GM19452 (cell line): ENCODE results near the gene BTBD1.

Experiments used
- ATAC-seq: cut with Tn5 transposase; IDR thresholded peaks from one replicate; pipeline ENCODE4 v1.9.1; 2021; ENCODE audit not compliant: unreplicated experiment

The BTBD1 gene

DNA sequence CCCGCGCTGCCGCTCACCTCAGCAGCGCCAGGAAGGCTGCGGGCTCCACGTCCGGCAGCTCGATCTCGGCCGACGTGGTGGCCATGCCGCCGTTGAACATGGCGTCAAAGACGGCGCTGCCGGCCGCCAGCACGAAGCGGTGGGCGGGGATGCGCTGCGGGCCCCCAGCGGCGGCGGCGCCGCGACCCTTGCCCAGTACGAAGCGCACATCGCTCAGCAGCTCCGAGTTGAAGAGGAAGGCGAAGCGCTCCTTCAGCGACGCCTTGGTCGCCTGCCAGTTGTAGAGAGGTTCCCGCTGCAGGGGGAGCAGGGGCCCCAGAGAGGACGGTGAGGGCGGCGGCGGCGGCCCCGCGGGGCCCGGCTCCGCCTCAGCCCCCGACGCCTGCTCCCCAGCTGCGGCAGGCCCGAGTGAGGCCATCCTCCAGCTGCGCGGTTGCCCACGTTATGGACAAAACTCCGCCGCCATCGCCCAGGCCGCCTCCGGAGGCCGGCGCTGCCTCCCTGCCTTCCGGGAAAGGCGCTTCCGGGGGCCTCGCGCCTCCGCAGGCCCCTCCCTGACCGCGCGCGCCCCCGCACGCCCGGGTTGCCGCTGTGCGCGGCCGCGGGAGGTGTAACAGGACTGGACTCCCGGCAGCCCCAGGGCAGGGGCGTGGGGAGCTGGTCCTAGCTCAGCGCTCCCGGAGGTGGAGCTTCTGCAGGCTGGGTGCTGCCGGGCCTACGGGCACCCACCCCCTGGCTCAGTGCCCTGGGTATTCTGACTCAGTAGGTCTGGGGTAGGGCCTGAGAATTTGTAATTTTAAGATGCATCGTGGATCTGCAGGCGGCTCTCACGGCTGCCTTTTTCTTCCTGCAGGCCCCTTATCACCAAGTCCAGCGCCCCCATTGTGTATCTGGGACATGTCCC, at the start of gene BTBD1:
Gene BTBD1 (minus strand): TSS at position 519 of the 904 bp plus-strand sequence. CDS start 101 bp downstream, at position 418.
- peak; percentile 86 for ATAC-seq

DNA sequence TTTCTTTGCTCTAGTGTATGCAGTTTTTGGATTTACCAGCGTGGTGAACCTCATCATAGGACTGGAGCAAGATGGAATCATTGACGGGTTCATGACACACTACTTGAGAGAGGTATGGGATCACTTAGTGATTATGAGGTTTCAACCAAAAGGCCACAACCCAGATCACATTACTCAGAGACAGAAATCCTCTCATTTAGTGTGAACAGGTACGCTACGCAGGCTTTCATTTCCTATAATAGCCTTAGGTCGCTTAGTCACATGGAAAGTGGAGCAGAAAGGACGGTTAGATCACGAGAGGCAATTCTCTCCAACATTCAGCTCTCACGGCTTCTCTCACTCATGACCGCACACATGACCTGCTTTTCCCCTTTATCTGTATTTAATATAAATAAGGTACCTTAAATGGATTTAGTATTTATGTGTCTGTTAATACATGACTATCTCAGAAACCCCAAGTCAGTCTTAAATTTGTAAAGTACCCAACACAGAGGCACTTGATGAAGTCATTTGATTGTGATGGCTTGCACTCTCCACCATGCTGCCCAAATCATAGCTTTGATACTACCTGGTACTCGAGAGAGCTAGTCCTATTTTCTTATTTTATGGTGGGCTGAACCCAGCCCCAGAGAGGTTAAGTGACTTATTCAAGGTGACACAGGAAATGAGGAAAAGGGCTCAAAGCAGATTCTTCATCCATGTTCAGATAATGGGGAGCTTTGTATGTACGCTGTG, 48.9 kb upstream of the BTBD1 start:
- ATAC-seq = no peak

DNA sequence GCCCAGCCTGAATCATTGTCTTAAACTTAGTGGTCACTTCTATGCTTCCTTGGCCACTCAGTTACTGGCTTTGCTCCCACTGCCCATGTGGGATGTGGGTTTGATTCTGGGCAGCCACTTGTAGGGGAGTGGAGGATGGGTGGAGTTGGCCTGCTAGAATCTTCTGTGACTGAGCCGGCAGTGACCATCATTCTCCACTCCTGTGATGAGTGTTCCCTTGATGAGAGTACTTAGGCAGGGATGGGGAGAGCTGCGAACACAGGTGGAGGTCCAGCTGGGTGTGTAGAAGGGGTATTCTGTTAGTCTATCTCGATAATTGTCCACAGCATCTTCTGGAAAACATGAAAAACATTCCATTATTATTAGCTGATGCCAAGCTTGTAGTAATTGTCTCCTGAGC, 48.4 kb upstream of the BTBD1 start:
- no peak for ATAC-seq

DNA sequence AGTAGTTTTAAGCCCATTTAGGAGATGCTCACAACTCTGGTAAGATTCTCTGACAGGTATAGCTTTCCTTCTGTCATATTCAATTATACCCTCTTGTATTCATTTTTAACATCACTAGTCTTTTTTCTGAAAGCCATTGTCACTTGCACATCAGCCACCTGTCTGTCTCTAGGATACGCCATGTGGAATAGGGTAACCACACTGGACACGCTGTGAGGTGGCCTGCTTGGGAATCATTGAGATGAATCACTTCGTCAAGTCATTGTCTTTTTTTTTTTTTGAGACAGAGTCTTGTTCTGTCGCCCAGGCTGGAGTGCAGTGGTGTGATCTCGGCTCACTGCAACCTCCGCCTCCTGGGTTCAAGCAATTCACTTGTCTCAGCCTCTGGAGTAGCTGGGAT, 47.8 kb upstream of the BTBD1 start:
- ATAC-seq = no peak

DNA sequence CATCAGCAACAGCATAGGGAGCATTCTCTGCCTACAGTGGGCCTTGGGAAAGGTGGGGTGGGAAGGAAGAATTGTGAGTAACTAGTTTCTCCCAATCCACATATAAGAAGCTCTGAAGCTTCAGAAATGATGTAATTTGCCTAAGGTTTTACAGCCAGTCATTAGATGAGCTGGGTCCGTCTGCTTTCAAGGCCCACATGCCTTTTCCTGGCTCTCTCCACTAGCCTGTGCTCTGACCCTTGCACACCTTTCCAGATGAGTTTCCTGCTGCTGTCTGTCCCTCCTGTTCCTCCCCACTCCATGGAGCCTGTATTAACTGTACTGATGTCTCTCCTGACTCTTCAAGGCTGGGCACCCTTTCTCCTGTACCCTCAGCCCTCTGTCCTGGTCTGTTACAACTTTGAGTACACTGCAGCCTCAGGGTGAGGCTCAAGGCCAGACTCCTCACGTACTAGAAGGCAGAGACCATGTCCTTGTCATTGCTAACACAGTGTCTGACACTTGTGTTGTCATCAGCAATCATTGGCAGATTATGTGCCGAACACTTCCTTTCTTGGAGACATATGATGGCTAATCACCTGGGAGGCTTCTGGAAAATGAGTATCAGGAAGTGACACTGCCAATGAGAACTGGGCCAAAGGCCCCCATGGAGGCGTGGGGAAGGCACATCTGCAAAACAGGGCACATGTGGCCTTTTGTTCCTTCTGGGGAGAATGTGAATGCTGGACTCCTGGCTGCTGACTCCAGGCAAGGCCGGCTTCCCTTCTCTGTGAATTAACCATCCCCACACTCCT, 47.0 kb upstream of the BTBD1 start:
- ATAC-seq = no peak

DNA sequence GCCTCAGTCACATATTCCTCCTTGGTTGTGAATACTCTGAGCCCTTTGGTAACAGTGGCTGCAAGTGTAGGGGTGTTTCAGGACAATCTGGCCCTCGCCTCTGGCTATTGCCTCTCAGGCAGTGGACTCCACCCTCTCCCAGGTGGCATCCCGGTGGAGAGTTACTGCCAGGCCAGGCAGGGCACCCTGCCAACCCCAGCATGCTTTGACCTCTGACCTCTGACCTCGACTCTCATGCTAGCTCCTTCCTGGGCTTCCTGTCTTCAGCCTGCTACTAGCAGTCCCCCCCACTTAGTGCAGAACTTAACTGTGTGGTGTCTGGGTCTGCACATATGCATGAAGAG, 45.9 kb upstream of the BTBD1 start:
- no peak for ATAC-seq

DNA sequence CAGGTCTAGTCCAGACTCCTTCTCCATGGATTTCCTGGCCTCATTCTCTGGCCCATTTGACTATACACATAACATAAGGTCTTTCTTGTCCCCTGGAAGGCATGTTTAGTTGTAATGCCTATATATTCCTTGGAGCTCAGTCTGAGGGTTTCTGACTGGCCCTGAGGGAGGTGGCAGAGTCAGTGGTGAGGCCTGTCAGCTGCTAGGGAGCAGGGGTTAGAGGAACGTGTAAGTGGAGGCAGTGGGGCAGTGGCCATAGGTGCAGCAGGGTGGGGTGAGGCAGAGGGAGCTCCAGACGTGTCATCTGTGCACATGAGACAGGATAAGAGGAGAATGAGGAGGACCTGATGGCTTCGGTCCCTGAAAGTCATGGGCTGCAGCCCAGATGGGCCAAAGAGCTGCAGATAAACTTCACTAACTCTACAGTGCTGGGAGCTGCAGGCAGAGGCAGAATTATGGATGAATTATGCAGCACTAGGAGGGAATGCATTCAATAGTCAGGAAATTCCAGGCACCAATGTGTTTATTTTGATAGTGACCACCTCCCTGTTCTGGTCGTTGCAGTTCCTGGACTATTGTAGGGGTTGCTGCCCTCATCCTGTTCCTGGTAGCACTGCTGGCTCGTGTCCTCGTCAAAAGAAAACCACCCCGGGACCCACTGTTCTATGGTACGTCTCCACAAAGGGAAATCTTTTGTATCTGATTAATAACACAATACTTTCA, 45.3 kb upstream of the BTBD1 start:
- no peak for ATAC-seq

DNA sequence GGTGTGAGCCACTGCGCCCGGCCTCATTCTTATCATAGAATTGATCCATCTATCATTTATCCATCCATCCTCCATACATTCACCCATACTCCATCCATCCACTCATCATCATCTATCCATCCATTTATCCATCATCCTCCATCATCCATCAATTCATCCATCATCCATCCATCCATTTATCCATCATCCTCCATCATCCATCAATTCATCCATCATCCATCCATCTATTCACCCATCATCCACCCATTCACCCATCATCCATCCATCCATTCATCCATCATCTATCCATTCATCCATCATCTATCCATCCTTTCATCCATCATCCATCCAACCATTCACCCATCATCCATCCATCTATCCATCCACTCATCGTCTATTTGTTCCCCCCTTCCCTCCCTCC, 44.1 kb upstream of the BTBD1 start:
- ATAC-seq = no peak

DNA sequence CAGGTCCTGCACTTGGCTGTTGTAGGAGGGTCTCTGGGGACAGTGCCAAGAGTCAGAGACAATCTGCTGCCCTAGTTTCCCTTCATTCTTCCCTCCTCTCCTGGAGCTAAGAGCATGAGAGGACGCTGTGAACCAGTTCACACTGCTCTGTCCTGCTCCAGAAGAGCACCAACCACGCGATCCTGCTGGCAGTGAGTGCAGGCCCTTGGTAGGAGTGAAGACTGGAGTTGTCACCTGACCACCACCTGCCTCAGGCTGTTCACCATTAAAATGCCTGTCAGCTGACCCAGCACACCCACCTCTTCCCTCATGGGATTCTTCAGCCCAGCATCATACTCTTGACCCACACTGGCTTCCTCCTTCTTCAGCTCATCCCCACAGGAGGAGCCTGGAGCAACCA, 43.3 kb upstream of the BTBD1 start:
- no peak for ATAC-seq

DNA sequence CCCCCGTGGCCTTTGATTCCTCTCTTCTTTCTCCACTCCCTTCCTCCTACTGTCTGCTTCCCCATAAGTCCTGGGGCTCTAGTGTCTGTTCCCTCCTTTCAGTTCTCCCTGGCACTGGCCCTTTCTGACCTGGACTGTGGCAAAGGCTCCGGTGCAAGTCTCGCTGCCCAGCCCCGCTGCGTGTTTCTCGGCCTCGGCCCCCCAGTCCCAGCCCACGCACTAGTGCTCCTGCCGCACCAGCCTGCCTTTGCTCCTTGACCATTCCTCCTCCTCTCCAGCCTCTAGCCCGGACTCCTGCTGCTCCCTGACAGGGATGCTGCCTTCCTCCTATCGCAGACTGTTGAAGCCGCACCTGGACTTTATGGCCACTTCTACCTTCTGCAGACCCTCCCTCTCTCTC, 42.5 kb upstream of the BTBD1 start:
- ATAC-seq = no peak

DNA sequence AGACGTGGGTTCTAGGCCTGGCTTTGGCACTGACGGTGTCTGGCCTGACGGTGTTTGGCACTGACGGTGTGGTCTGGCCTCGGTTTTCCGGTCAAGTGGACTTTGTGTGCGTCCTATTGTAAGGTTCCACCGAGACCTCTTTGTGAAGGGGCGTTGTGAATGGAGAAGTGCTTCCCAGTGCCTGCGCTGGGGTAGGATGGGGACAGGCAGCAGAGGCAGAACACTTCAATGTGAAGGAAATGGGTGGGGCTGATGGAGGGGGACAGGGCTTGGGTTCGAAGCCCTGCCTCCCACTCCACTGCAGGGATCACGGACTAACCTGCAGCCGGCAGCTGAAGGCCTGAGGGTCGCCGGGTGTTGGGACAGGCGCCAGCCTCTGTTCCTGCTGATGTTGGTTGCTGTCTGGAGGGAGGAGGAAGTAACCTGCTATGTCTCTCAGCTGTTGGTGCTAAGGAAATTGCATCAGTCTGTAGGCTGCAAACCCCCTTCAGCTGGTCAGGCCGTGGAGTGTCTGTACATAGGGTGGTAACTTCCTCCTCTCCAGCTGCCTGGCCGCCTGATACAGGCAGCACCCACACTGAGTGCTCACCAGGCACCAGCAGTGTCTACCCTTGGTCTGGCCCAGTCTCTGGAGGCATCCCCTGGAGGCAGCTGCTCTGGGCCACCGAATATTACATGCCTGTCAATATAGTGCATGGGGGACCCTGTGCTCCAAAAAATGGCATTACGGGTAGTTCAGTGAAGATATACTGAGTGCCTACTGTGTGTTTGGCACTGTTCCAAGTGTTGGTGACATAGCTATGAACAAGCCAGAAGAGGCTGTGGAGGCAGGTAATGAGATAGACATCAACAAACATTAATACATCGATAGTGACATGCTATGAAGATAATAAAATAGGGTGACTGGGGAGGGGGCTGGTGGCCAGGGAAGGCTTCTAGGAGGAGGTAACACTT, 41.5 kb upstream of the BTBD1 start:
- ATAC-seq = peak; percentile 74

DNA sequence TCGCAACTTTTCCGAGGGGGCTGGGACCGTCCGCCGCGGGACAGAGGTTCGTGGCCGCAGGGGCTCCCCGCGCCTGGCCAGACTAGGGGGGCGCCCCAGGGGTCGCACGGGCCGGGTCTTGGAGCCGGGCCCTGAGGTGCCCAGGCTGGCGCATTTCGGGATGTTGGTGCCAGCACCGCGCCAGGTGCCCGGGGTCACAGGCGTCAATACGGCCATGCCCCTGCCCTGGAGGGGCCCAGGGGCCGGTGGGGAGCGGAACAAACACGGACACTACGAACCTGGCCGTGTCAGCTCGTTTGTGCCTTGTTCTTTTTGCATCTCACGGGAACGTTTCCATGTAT, 40.8 kb upstream of the BTBD1 start:
- ATAC-seq = no peak

DNA sequence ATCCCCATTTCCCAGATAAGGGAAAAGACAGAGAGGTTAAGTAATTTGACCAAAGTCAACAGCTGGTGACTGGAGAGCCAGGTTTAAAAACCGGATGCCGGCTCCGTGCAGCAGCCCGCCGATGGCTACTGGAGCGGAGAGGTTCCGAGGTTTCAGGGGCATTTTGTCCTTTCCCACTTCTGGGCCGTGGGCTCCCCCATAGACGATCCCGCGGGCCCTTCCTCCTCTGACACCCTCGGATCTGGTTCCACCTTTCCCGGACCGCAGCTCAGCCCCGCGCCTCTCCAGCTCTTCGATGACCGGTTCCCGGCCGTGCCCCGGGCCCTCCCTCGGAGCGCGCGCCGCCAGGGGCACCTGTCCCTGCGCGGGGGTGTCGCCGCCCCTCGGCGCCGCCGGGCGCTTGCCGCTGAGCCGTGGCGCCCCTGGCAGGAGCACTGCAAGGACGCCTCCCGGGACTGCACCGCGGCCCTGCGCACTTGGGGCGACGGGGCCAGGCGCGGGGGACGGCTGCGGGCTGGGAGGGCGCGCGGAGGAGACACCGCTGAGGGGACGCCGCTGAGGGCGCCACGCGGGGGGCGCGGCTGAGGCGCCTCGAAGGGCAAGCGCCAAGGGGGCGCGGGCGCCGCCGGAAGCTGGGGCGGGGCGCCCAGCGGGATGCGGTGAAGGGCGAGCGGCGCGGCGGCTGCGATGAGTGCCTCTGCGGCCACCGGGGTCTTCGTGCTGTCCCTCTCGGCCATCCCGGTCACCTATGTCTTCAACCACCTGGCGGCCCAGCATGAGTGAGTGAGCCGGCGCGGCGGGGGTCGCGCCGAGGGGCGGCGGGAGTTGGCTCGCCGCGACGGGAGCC, 40.2 kb upstream of the BTBD1 start, which contains the start of gene TM6SF1:
Gene TM6SF1 (plus strand): TSS at position 652 of the 847 bp plus-strand sequence. CDS start 36 bp downstream, at position 688.
- ATAC-seq = peak; percentile 36

DNA sequence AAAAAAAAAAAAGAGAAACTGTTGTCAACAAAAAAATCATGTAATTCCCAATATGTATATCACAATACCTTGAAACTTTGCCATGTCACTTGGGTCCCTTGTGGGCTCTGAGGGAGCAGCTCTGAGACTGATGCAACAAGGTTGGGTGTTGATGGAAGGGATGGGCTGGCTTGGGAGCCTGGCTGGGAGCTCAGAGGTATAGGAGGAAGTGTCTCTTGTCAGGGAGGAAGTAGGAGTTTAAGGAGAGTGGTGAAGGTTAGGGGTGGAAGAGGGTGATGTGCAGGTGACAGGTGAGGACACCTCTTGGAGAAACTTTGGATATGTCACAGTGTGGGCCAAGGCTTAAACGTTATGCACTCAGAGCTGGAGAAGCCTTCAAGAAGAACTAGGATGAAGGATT, 38.4 kb upstream of the BTBD1 start:
- ATAC-seq = no peak

DNA sequence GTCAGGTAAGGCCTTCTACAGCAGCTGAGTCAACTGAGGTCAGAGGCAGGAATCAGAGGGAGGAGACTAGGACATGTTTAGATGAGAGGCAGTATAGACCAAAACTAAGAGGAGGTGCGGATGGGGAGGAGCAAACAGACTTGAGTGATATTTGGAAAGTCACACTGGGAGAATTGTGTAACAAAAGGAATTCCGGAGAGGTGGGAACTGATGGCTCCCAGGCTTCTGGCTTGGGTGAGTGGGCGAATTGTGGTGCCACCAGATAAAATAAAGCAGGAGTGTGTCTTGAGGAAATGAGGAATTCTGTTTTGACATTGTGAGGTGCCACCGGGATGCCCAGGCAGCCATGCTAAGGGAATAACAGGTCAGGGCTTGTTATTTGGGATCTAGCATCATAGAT, 37.1 kb upstream of the BTBD1 start:
- no peak for ATAC-seq

DNA sequence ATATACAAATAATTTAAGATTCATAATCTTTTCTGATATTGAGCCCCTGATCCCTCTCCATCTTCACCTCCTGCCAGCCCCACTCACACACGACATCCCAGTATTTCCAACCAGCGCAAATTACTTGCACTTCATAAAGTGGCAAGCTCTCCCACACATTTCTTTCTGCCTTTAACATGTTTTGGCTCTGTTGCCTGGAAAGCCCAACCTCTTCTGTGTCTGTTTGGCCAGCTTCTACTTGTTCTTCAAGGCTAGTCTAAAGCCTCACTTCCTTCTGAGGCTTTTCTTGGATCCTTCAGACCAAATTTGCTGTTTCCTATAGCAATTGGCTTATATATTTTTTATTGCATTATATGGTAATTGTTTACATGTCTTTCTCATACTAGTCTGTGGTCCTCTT, 35.3 kb upstream of the BTBD1 start:
- no peak for ATAC-seq

DNA sequence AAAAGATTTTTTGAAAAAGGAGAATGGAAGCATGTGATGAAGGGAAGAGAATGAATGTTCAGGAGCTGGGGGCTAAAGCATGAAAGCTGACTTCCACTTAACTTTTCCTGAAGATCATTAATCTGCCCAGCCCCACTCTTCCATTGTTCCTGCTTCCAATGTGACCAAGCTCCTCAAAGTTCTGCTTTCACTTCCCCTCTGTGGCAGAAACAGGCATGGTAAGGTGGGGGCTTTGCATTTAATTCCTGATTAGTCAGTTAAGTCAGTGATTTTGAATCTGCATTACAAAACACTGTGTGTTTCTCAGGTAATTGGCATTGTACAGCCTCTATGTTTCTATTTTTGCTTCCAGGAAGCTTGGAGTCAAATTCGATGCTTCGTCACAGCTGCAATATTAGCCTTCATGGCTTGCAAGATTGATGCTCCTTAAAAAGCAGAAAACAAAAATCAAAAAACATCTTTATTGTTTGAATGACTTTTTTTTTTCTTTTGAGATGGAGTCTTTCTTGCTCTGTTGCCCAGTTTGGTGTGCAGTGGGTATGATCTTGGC, 33.1 kb upstream of the BTBD1 start:
- no peak for ATAC-seq

DNA sequence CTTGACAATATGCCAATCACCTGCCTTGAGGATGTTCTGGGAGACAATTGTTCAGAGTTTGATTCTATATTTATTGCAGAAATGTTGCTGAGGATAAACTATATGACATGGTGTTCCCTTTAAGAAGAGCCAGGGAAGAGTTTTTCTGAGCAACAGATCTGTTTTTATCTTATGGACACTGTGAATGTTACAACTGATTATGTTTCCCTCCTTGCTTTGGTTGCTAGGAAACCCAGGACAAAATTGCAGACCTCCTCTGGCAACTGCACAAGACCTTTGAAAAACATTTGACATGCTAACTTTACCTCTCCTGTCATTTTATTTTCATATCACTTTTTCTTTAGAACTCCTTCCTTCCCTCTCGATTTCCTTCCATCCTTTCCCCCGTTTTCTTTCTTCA, 32.2 kb upstream of the BTBD1 start:
- ATAC-seq = no peak

DNA sequence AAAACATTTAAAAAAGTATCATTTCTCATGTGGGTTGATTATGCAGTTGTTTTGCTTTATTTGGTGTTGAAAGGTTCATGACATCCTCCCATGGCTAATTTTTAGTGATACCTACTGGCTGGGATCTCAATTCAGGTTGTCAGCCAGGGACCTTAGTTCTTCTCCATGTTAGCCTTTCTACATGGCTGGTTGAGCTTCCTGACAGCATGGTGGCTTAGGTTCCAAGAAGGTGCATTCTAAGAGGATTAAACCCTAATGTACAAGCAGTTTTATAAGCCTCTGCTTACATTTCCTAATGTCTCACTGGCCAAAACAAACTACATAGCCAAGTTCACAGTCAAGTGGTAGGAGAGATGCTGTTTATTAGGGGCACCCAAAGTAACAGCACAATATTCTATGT, 31.0 kb upstream of the BTBD1 start:
- ATAC-seq = no peak
